Measurements from ENCODE around the gene RAB11B.
"Not testable (repeated sequence)": the region's sequence is repeated elsewhere in the genome, so short reads cannot be mapped to it uniquely, and the experiment has no call there.

Gene RAB11B

GRCh38 chr19:8396563-8397203 lies 6.5 kb downstream of the RAB11B start:
- no peak for DNase-seq

GRCh38 chr19:8397271-8397670 lies 7.1 kb downstream of the RAB11B start:
- no peak for DNase-seq

- no peak for DNase-seq
Measured at GRCh38 chr19:8397746-8398310, 7.7 kb downstream of the RAB11B start.

GRCh38 chr19:8398311-8398771 lies 8.2 kb downstream of the RAB11B start:
- DNase-seq: no peak

GRCh38 chr19:8399681-8400188 lies 9.6 kb downstream of the RAB11B start:
- no peak for DNase-seq

- DNase-seq: no peak
Measured at GRCh38 chr19:8401981-8402411, 11.8 kb downstream of the RAB11B start.

- no peak for DNase-seq
Measured at GRCh38 chr19:8403098-8403819, 13.1 kb downstream of the RAB11B start.

- DNase-seq: no peak
Measured at GRCh38 chr19:8403820-8404109, 13.6 kb downstream of the RAB11B start.

- no peak for DNase-seq
Measured at GRCh38 chr19:8404391-8405151, 14.4 kb downstream of the RAB11B start.

GRCh38 chr19:8410718-8411117 lies 20.6 kb downstream of the RAB11B start:
- DNase-seq: not testable (repeated sequence)

- DNase-seq: peak; percentile 72
Measured at GRCh38 chr19:8412783-8413628, 22.8 kb downstream of the RAB11B start, which contains the start of gene MARCHF2. MARCHF2 (plus strand) TSS chr19:8413305; CDS start chr19:8421841, 8,536 bp downstream.

- no peak for DNase-seq
Measured at GRCh38 chr19:8413629-8413995, 23.5 kb downstream of the RAB11B start.

- no peak for DNase-seq
Measured at GRCh38 chr19:8416796-8417195, 26.6 kb downstream of the RAB11B start.

GRCh38 chr19:8421484-8422461 lies 31.6 kb downstream of the RAB11B start:
- DNase-seq: no peak

GRCh38 chr19:8423817-8424223 lies 33.7 kb downstream of the RAB11B start:
- no peak for DNase-seq

- not testable (repeated sequence) for DNase-seq
Measured at GRCh38 chr19:8425331-8425730, 35.2 kb downstream of the RAB11B start.

GRCh38 chr19:8426283-8426682 lies 36.1 kb downstream of the RAB11B start:
- no peak for DNase-seq

GRCh38 chr19:8429044-8429443 lies 38.9 kb downstream of the RAB11B start:
- DNase-seq: no peak

- no peak for DNase-seq
Measured at GRCh38 chr19:8429826-8430225, 39.7 kb downstream of the RAB11B start.

GRCh38 chr19:8430650-8431049 lies 40.5 kb downstream of the RAB11B start:
- no peak for DNase-seq

- DNase-seq: no peak
Measured at GRCh38 chr19:8438236-8438635, 48.1 kb downstream of the RAB11B start.

Data from NCI-H1436 treated with DMSO at 0.1 percent for 48 hours (cell line).